Caco-2 (cell line): Measurements from ENCODE around the gene PPFIBP2. TPM values are rescaled to one million over a fixed set of nuclear protein-coding genes. Genes with fewer than 3 reads are reported as not detected.

Experiments
- BruUV-seq: library from RNA; stranded (reverse); fragments of 400-500 nt; replicated peaks from 2 replicates; lab custom pipeline; 2021; lab: Mats Ljungman, UMichigan
- CTCF ChIA-PET: fragments of 300-600 bp; sonication (Branson Sonifier 250); formaldehyde crosslinking; loops from one replicate; lab custom pipeline; 2022; ENCODE audit warnings: antibody characterized with exemption; lab: Charles Lee
- POLR2A ChIA-PET: fragments of 300-600 bp; sonication (Branson Sonifier 250); formaldehyde crosslinking; loops from one replicate; lab custom pipeline; 2022; ENCODE audit warnings: antibody characterized with exemption; lab: Charles Lee
- DNase-seq, 2 experiments: peaks; one replicate each; pipeline versions ENCODE4 v3.0.0 to v3.0.0-alpha.2; 2020 to 2022
- H3K27me3 ChIP-seq: replicated peaks from 2 replicates; pipeline ENCODE4 v1.6.0; 2011; ENCODE audit warnings: low read length; ENCODE audit not compliant: control insufficient read depth, insufficient read depth
- H3K36me3 ChIP-seq: 2 replicates; pipeline ENCODE4 v1.5.1; 2011; ENCODE audit warnings: low read length; ENCODE audit not compliant: control insufficient read depth, insufficient read depth
- H3K4me1 ChIP-seq: fragments of 250-450 bp; sonication (Bioruptor Pico); 2 replicates; pipeline ENCODE4 v1.5.1; 2020; ENCODE audit warnings: mild to moderate bottlenecking
- H3K4me3 ChIP-seq: 2 replicates; pipeline ENCODE4 v1.5.1; 2011; ENCODE audit warnings: low read depth, mild to moderate bottlenecking, control low read depth, low read length
- H3K9me3 ChIP-seq: fragments of 250-450 bp; sonication (Bioruptor Pico); 2 replicates; pipeline ENCODE4 v1.5.1; 2020; ENCODE audit warnings: mild to moderate bottlenecking, moderate library complexity
- H3K27ac Mint-ChIP-seq: one replicate; pipeline ENCODE4 v1.8.0; 2022; ENCODE audit warnings: mixed read lengths; ENCODE audit not compliant: unreplicated experiment
- H3K27me3 Mint-ChIP-seq: one replicate; pipeline ENCODE4 v1.8.0; 2022; ENCODE audit warnings: mixed read lengths; ENCODE audit not compliant: insufficient read depth, unreplicated experiment
- H3K36me3 Mint-ChIP-seq: one replicate; pipeline ENCODE4 v1.8.0; 2022; ENCODE audit warnings: mild to moderate bottlenecking, mixed read lengths; ENCODE audit not compliant: insufficient read depth, unreplicated experiment
- H3K4me1 Mint-ChIP-seq: one replicate; pipeline ENCODE4 v1.8.0; 2022; ENCODE audit warnings: low read depth, mixed read lengths; ENCODE audit not compliant: unreplicated experiment
- H3K4me3 Mint-ChIP-seq: one replicate; pipeline ENCODE4 v1.8.0; 2022; ENCODE audit warnings: mild to moderate bottlenecking, moderate library complexity, mixed read lengths; ENCODE audit not compliant: unreplicated experiment
- H3K9me3 Mint-ChIP-seq: one replicate; pipeline ENCODE4 v1.8.0; 2022; ENCODE audit warnings: mixed read lengths; ENCODE audit not compliant: unreplicated experiment
- intact Hi-C: fragments of 100-400 bp; cut with micrococcal nuclease; formaldehyde crosslinking; loops from one replicate; pipeline ENCODE4 v1.10.0; 2022; ENCODE audit not compliant: unreplicated experiment
- total RNA-seq: library from RNA; stranded (reverse); gene quantifications from 2 replicates; pipeline ENCODE4 v1.2.3, GENCODE V29; 2022
- TF ChIP-seq, protein P1 (sequence below), 2 experiments: fragments of 200-600 bp in 1 of 2; IDR thresholded peaks; 1 replicate in 1 of 2; 2 replicates in 1 of 2; pipeline versions ENCODE4 v1.5.1 to v1.8.0; 2011 to 2022; ENCODE audit warnings: antibody characterized with exemption in 1 of 2, control low read depth in 1 of 2, inconsistent platforms in 1 of 2, low read depth in 1 of 2, low read length in 1 of 2, mild to moderate bottlenecking in 1 of 2, moderate library complexity in 1 of 2; ENCODE audit not compliant: insufficient read depth in 1 of 2, severe bottlenecking in 1 of 2, unreplicated experiment in 1 of 2

PPFIBP2 gene
- total RNA-seq, 1 experiment from 2014 or later: 72.5 TPM

DNA sequence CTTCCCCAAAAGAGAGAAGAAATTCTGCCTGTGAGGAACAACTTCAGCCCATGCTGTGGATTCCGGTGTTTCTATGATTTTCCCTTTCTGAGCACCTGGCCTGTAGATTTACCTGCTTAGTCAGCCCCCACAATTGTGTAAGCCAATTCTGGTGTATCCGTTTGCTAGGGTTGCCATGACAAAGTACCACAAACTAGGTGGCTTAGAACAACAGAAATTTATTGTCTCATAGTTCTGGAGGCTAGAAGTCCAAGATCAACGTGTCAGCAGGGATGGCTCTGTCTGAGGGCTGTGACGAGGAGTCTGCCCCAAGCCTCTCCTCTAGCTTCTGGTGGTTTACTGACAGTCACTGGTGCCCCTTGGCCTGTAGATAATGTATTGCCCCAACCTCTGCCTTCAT lies 175.4 kb downstream of the PPFIBP2 start:
- no peaks in the 10 kb centered on the region for H3K27me3 ChIP-seq
- TF ChIP-seq, protein P1, sequence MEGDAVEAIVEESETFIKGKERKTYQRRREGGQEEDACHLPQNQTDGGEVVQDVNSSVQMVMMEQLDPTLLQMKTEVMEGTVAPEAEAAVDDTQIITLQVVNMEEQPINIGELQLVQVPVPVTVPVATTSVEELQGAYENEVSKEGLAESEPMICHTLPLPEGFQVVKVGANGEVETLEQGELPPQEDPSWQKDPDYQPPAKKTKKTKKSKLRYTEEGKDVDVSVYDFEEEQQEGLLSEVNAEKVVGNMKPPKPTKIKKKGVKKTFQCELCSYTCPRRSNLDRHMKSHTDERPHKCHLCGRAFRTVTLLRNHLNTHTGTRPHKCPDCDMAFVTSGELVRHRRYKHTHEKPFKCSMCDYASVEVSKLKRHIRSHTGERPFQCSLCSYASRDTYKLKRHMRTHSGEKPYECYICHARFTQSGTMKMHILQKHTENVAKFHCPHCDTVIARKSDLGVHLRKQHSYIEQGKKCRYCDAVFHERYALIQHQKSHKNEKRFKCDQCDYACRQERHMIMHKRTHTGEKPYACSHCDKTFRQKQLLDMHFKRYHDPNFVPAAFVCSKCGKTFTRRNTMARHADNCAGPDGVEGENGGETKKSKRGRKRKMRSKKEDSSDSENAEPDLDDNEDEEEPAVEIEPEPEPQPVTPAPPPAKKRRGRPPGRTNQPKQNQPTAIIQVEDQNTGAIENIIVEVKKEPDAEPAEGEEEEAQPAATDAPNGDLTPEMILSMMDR (IDR thresholded peaks at IDR 0.05; ENCODE audit: insufficient read depth in 1 of 2, low read depth in 1 of 2, low read length in 1 of 2, severe bottlenecking in 1 of 2, unreplicated experiment in 1 of 2): no peak
- BruUV-seq: no TSS peak

DNA sequence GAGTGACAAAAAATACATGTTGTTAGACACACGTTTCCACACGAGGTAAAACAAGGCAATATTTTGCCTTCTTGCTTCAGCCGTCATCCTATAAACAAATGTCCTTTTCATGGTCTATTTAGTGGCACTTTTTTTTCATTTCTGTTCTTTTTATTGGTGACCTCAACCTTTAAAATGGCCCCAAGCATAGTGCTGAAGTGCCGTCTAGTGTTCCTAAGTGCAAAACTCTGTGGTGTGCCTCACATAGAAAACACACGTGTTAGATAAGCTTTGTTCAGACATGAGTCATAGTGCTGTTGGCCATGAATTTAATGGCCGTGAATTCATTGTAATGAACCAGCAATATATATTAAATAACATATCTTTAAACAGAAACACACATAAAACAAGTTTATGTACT lies 176.8 kb downstream of the PPFIBP2 start:
- no TSS peak for BruUV-seq
- ChIA-PET CTCF (no interaction called here), POLR2A (no interaction called here)
- TF ChIP-seq, protein P1 (IDR thresholded peaks at IDR 0.05; ENCODE audit: insufficient read depth in 1 of 2, low read depth in 1 of 2, low read length in 1 of 2, severe bottlenecking in 1 of 2, unreplicated experiment in 1 of 2): no peak
- Mint-ChIP-seq H3K4me3 (no peak overlapping the region), H3K27me3 (no peaks in the 10 kb centered on the region), H3K4me1 (peaks cover 26% of the 10 kb centered on the region), H3K36me3 (no peaks in the 10 kb centered on the region), H3K9me3 (no peaks in the 10 kb centered on the region), H3K27ac (no peak overlapping the region)
- Histone ChIP-seq H3K9me3 (no peaks in the 10 kb centered on the region), H3K27me3 (no peaks in the 10 kb centered on the region), H3K36me3 (no peaks in the 10 kb centered on the region), H3K4me3 (no peak overlapping the region), H3K4me1 (peaks cover 19% of the 10 kb centered on the region)
- intact Hi-C loops: loop anchor here (10.0 kb wide), 1 partner anchor 404 kb away; no protein-coding TSS in a partner anchor
- no peak for DNase-seq

More for the DNA sequence above, 175.4 kb downstream of the PPFIBP2 start:
- peaks cover 25% of the 10 kb centered on the region for H3K4me1 Mint-ChIP-seq
- Histone ChIP-seq H3K9me3 (no peaks in the 10 kb centered on the region), H3K36me3 (no peaks in the 10 kb centered on the region), H3K4me3 (no peak overlapping the region), H3K4me1 (peaks cover 17% of the 10 kb centered on the region)
- no peaks in the 10 kb centered on the region for H3K9me3 Mint-ChIP-seq
- CTCF ChIA-PET: no interaction called here
- POLR2A ChIA-PET: no interaction called here
- intact Hi-C loops: loop anchor here (2.0 kb wide), 1 partner anchor 336 kb away; no protein-coding TSS in a partner anchor
- no peaks in the 10 kb centered on the region for H3K27me3 Mint-ChIP-seq
- H3K36me3 Mint-ChIP-seq: no peaks in the 10 kb centered on the region
- DNase-seq: no peak
- H3K4me3 Mint-ChIP-seq: no peak overlapping the region
- no peak overlapping the region for H3K27ac Mint-ChIP-seq

DNA sequence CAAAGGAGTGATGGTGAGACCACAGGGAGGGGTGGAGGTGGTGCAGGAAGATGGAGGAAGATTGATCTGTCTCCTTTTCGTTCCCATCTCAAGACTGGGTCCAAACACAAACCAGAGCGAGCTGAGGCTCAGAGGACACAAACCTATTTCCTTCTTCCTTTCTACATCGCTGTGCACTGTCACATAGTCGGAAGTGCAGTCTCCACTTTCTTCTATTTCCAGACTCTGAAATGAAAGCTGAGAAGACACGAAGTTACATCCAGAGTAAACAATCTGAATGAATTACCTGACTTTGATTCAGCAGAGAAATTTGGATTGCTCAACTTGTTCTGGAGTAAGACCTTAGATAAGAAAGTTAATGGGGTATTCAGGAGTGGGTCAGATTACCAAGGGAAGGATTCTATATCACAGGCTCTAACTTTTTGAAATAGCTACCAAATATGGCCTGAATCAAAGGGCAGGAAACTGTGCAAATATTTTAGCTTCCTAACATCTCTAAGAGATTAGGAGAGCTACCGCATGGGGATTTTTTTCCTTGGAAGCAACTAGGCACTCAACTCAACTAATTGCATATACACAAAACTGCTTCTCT lies 178.1 kb downstream of the PPFIBP2 start:
- no peaks in the 10 kb centered on the region for H3K27me3 ChIP-seq
- no peaks in the 10 kb centered on the region for H3K9me3 Mint-ChIP-seq
- H3K36me3 Mint-ChIP-seq: no peaks in the 10 kb centered on the region
- H3K4me3 Mint-ChIP-seq: no peak overlapping the region
- BruUV-seq: no TSS peak
- ChIA-PET CTCF (interaction anchor here (0.7 to 1.2 kb wide), 3 partner anchors 10 to 184 kb away, joined by 4 to 5 read pairs (median 5); partner anchors contain the start of gene PPFIBP2), POLR2A (no interaction called here)
- H3K36me3 ChIP-seq: no peaks in the 10 kb centered on the region
- TF ChIP-seq, protein P1 (IDR thresholded peaks at IDR 0.05; ENCODE audit: insufficient read depth in 1 of 2, low read depth in 1 of 2, low read length in 1 of 2, severe bottlenecking in 1 of 2, unreplicated experiment in 1 of 2): no peak
- no peak overlapping the region for H3K4me3 ChIP-seq
- no peak for DNase-seq
- no peaks in the 10 kb centered on the region for H3K27me3 Mint-ChIP-seq
- peaks cover 26% of the 10 kb centered on the region for H3K4me1 Mint-ChIP-seq
- no peak overlapping the region for H3K27ac Mint-ChIP-seq
- no peaks in the 10 kb centered on the region for H3K9me3 ChIP-seq
- peaks cover 19% of the 10 kb centered on the region for H3K4me1 ChIP-seq
- intact Hi-C loops: loop anchor here (1.0 to 10.0 kb wide), 2 partner anchors 295 to 403 kb away; partner anchors contain the start of gene EIF3F
